ENCODE data around the gene GRIN1.

GRIN1 gene

DNA sequence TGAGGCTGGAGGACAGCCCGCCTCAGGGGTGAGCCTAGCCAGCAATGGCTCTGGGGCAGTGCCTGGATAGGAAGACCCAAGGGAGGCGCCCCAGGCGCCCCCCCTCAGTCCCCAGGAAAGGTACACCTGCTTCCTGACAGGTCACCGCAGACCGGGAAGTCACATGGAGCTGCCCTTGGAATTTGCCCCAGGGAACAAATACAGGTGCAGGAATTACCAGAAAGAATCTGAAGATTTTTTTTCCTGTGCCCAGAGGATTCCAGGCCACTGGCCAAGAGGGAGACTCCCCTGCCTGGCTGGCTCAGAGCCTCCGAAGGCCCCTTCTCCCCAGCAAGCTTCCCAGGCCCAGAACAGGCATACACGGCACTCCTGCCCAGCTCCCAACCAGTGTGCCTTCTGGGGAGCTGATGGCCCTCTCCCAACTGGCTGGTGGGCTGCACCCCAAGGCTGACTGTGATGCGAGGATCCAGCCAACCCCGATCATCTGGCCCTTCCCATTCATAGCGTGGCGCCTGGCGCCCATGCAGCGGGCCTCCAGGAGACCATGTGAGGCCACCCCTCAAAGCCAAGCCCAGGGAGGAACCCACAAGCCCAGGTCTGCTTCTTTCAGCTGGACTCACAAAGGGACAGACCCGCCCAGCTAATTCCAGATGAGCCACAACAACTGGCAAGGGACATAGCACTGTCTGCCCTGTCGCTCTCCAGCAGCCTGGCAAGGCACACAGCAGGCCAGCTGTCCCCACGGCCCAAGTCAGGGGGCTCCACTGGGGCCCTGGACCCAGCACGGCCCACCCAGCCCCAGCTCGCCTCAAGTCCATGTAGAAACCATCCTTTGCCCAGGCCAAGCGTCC lies 59.3 kb downstream of the GRIN1 start:
- no peak for DNase-seq

DNA sequence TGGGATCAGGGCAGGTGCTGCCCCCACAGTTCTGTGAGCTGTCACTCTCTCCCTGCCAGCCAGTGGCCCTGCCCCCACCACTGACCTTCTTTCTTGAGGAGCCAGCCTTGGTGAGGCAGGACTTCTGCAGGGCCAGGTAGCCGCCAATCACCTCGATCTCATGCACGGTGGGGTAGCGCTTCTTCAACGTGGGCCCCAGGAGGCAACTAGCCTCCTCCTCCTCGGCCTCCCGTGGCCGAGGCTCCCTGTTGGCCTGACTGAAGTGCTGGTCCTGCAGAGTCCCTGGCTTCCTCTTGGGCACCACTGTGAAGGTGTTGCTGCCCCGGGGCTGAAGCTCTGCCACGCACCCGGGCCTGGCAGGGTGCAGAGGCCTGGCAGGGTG lies 59.9 kb downstream of the GRIN1 start:
- DNase-seq = no peak

DNA sequence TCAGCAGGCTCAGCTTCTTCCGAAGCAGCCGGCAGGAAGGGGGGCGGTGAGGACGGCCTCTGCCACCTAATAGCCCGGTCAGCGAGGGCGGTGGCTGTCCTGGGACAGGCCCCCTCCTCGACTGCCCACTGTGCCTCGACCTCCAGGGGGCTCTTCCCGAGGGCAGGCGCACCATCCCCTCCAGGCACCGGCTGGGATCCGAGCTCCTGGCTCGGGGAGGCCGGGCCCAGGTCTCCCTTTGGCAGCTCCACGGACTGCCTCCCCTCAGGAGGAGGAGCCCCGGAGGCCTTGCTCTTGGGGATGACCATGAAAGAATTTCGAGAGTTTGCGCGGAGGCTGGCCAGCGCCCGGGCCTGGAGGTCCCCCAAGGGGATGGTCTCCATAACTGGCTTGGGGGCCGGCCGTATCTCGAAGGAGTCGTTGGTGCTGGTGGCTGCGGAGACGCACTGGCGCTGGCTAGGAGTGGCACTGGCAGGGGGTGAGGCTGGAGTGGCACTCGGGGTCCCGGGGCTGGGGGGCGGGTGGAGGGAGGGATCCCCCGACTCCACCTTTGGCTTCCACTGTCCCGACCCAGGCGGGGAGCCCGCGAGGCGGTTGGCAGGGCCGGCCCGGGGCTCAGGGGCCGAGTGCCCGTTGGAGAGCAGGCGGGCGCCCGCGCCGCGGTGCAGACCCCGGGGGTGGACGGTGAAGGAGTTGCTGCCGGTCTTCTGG lies 60.6 kb downstream of the GRIN1 start:
- no peak for DNase-seq

DNA sequence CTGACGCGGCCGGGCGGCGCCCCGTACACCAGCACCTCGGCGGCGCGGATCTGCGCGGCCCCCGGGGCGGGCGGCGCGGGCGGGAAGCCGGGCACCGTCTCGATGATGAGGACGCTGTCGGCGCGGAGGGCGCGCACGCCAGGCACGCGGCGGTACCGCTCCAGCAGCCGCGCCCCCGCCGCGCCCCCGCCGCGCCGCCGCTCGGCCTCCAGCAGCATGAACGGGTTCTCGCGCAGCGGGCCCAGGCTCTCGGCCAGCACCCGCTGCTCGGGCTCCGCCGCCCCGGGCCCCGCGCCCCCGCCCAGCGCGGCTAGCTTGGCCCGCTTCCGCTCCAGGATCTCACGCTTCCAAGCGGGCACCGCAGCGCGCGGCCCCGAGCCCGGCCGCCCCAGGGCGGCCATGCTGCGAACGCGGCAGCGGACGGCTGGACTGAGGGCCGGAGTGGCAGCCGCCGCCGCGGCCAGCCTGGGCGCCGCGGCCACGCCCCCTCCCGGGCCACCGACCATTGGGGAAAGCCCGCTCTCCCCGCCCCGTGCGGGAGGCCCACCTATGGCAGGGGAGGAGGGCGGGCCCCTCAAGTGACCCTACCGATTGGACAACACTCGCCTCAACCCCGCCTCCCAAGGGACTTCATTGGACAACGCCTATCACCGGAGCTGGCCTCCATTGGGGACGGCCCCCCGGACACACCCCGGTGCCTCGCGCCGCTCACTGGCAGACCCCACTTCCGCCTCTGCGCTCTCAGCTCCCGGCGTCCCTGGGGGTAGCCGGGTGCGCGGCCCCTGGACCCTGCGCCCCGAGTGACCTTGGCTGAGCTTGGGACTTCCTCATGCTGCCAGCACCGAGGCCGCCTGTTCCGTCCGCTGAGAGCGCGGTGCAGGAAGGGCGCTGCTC lies 61.6 kb downstream of the GRIN1 start, which contains the start of gene TPRN:
TSS of gene TPRN (minus strand) at position 431 of the 894 bp plus-strand sequence. CDS start at position 401, 30 bp downstream.
- peak; percentile 98 for DNase-seq

DNA sequence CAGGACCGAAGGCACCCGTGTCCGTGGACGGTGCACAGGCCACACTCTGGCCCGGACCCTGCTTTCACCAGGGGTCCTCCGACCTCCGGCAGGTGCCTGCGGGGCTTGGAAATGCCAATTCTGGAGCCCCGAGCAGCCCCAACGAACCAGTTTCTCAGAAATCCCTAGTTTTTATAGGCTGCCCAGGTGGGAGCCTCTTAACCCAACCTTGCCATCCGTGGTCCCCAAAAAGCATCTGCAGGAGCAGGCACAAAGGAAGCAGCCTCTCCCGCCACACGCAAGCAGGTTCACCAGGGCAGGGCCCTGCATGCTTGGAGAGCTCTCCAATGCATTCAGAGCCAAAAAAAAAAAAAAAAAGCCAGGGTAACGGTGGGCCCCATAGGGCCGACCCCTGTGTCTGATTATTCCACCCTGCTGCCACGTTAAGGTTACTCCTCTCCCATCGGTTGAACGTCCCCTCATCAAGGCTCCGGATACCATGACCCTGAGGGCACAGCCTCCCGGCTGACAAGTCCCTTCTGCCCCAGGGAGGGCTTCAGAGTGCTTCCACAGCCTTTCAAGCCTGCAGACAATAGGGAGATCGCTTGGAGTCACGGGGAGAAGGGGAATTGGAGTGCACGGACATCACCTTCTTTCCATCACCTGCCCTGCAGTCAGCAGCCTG lies 62.4 kb downstream of the GRIN1 start:
- DNase-seq = no peak

DNA sequence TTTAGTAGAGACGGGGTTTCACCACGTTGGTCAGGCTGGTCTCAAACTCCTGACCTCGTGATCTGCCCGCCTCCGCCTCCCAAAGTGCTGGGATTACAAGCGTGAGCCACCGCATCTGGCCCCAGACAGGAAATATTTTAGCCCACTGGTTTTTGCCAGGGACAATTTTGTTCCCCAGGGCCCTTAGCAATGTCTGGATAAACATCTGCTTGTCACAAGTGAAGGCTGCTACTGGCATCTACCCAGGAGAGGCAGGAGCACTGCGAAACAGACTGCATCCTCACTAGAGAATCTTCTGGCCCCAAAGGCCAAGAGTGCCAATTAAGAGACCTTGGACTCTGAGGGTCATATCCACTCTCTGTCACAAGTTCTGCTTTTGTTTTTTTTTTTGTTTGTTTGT lies 64.0 kb downstream of the GRIN1 start:
- no peak for DNase-seq

DNA sequence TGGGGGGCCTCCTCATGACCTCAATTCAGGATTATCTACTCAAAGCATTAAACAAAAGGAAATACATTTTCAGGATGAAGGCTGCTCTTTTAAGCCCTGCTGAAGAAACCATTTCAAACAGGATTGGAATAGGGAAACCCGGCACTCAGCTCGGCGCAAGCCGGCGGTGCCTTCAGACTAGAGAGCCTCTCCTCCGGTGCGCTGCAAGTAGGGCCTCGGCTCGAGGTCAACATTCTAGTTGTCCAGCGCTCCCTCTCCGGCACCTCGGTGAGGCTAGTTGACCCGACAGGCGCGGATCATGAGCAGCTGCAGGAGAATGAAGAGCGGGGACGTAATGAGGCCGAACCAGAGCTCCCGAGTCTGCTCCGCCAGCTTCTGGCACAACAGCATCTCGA lies 65.8 kb downstream of the GRIN1 start:
- DNase-seq = no peak

DNA sequence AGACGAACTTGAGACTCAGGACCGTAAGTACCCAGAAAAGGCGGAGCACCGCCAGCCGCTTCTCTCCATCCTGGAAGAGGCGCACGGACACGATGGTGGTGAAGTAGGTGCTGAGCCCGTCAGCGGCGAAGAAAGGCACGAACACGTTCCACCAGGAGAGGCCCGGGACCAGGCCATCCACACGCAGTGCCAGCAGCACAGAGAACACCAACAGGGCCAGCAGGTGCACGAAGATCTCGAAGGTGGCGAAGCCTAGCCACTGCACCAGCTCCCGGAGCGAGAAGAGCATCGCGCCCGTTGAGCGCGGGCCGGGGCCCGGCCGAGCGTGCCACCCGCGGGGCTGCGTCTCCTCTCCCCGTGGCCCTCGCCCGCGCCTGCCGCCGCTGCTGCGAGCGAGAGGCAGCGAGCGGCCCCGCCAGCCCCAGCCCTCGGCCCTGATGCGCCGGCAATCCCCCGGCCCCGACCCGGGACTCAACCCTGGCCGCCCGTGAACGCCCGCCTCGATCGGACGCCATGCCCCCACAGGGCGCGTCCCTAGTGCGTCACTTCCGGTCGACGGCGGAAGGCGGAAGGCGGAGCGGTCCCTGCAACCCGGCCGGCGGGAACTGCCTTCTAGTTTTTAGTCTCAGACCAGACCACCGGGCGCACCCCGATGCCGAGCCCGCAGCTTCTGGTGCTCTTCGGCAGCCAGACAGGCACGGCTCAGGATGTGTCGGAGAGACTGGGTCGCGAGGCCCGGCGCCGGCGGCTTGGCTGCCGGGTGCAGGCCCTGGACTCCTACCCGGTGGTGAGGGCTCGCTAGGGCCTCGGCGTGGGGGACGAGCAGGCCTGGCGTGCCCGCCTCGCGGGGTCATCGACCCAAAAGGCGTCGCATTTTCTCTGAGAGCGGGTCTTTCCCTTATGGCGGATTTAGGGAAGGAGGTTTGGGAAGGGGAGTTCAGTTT lies 66.4 kb downstream of the GRIN1 start, which contains the start of the genes NDOR1 and TMEM203:
TSS of gene NDOR1 (plus strand) at position 575 of the 944 bp plus-strand sequence. CDS start at position 653, 78 bp downstream.
TSS of gene TMEM203 (minus strand) at position 523 of the 944 bp plus-strand sequence. CDS start at position 289, 234 bp downstream.
- DNase-seq = peak; percentile 88

DNA sequence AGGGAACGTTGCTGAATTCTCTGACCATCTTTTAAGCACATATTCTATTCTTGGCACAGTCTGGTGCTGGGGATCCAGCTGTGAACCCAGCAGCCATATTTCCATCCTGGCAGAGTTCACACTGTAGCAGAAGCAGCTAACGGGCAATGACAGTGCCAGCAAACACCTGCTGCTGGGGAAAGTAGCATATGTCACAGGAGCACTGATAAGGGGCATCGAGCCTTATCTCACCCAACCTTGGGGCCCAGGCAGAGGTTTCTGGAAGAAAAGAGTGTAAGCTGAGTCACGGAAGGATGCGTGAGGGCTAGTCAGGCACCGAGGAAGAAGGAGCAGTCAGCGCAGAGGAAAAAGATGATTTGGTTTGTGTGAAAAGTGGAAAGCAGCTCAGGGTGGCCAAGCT lies 67.6 kb downstream of the GRIN1 start:
- DNase-seq = no peak

DNA sequence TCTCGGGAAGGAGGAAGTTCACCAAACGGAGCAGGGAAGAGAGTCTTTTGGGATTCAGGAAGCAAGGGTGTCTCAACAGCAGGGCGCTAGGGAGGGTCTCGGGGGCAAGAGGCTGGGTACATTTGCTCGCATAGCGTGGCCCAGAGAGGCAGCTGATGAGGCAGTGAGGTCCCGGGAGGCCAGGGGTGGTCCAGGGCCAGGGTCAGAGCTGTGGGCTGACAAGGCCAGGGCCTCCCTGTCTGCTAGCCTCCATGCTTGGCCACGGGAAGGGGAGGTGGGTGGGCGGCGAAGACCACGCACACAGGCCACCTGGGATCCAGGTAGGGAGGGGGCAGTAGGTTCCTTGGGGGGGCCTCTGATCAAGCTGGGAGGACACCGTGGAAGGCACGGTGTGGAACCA lies 72.6 kb downstream of the GRIN1 start:
- DNase-seq = no peak

DNA sequence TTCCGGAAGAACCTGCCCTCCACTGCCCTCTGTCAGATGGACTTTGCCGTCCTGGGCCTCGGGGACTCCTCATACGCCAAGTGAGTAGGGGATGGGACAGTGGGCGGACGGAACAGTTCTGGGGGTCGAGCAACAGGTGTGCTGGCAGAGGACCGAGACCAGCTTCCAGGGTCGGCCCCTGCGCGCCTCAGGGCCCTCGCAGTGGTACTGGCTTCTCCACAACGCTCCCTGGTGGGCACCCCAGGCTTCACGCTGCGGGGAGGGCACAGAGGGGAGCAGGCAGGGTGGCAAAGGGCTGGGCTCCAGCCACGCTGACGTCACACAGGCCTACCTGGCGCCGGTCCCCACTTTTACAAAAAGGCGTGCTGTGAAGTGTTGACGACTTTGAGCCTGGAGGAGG lies 73.6 kb downstream of the GRIN1 start:
- no peak for DNase-seq

DNA sequence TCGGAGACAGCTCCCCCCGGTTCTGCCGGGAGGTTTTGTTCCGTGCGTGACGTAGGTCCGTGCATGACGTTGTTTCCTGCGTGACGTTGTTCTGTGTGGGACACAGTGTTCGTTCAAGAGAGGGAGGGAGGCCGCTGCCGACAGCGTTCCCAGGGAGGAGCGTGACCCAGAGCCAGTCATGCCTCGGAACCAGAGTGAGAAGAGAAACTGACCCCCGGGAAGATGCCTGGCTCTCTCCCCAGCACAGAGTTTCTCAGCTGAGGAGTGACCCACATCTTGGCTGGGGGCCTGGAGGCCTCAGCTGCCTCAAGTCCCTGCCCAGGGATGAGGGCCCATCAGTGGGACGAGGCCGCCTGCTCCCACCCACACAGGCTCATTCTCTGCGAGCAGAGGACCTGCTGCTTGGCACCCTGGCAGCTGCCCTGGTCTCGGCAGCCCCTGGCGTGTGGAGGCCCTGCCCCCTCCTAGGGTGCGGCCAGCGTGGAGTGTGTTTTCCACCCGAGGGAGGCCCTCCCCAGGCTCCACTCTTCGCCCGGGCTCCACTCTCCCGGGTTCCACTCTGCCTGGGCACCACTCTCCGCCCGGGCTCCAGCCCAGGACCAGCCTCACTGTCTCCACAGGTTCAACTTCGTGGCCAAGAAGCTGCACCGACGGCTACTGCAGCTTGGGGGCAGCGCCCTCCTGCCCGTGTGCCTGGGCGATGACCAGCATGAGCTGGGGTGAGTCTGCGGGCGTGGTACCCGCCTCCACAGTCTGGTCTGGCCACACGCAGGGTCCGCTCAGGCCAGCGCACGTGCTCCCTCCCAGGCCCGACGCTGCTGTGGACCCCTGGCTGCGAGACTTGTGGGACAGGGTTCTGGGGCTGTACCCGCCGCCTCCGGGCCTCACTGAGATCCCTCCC lies 74.5 kb downstream of the GRIN1 start:
- no peak for DNase-seq

DNA sequence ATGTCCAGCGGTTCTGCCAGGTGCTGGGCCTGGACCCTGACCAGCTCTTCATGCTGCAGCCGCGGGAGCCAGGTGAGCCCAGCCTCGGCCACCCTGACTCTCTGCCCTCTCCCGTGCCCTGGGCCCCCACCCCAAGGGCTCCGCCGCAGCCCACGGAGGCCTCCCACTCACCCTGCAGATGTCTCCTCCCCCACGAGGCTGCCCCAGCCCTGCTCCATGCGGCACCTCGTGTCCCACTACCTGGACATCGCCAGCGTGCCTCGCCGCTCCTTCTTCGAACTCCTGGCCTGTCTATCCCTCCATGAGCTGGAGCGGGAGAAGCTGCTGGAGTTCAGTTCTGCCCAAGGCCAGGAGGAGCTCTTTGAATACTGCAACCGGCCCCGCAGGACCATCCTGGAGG lies 75.7 kb downstream of the GRIN1 start:
- DNase-seq = no peak

DNA sequence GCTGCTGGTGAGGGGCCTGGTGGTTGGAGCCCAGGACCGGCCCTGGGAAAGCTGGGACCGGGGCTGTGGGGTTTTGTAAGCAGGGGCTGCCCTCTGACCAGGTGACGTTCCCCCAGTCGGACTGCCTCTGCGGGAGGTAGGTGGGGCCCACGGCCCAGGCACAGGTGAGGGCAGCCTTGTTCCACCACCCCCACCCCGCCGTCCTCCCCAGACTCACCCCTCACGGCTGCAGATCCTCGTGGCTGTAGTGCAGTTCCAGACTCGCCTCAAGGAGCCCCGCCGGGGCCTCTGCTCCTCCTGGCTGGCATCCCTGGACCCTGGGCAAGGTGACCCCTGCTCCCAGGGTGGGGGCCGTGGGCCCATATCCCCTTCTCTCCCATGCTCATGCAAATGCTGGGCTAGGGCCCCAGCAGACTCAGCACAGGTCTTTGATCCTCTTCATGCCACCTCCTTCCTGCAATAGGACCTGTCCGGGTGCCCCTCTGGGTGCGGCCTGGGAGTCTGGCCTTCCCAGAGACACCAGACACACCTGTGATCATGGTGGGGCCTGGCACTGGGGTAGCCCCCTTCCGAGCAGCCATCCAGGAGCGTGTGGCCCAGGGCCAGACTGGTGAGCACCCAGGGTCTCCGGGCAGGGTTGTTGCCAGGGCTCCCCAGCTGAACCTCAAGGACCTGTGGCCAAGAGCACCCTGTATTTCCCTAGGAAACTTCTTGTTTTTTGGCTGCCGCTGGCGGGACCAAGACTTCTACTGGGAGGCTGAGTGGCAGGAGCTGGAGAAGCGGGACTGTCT lies 76.4 kb downstream of the GRIN1 start:
- no peak for DNase-seq

DNA sequence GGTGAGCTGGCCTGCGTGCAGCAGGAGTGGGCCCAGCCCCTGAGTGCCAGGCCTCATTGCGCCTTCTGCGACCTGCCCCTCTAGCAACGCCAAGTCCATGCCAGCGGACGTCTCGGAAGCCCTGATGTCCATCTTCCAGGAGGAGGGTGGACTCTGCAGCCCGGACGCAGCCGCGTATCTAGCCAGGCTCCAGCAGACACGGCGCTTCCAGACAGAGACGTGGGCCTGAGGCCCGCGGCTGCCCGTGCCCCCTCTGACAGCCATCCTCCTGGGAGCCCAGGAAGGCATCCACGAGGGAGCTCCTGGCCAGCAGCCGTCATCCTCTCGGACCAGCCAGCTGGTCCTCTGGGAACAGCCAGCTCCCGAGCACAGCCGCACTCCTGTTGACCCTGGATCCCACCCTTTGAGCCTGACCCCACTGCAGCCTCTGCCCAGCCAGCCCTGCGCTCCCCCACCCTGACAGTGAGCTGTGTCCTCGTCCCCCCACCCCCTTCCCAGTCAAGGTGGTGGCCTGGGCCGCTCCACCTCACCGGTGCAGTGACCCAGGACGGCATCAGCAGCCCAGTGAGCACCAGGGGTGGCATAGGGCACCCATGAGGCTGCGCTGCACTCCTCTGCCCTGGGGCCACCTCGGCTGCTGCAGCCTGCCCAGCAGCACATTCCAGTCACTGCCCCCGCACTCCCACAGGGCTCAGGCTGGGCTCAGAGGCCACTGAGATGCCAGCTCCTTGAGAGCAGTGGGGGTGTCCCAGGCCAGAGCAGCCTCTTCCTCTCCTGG lies 77.4 kb downstream of the GRIN1 start:
- no peak for DNase-seq

DNA sequence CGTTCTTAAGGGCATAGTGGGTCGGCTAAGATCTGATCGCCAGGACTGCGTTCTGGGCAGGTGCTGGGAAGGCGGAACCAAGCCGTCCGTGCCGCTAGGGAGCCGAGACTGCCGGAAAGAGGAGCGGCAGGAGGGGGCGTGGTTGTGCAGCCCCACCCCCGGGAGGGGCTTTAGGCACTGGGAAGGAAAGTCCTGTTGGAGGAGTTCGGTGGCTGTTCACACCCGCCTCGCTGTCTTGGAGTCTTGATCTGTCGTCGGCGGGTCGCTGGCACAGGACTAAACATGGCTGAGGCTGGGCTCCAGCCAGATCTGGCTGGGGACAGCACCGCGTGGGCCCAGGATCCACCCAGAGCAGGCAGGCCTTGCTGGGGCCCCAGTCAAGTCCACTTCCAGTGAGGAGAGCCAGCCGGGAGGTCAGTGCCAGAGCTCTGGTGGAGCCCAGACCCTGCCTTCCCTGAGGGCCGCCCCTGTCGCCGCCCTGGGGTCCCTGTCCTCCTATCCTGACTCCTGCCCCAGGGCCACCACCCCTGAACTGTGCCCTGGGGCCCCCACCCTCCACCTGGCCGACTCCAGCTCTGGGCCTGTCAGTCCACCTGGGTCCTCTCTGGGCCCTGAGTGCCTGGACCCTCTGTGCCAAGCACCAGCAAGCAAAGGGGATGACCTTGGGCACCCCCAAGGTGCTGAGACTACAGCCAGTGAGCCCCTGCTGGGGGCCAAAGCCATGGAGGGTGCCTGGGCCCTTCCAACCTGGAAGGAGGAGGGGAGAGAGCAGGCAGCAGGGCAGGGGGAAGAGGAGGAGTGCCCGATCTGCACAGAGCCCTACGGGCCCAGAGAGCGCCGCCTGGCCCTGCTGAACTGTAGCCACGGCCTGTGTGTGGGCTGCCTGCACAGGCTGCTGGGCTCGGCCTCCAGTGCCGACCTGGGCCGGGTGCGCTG lies 78.6 kb downstream of the GRIN1 start:
- no peak for DNase-seq

DNA sequence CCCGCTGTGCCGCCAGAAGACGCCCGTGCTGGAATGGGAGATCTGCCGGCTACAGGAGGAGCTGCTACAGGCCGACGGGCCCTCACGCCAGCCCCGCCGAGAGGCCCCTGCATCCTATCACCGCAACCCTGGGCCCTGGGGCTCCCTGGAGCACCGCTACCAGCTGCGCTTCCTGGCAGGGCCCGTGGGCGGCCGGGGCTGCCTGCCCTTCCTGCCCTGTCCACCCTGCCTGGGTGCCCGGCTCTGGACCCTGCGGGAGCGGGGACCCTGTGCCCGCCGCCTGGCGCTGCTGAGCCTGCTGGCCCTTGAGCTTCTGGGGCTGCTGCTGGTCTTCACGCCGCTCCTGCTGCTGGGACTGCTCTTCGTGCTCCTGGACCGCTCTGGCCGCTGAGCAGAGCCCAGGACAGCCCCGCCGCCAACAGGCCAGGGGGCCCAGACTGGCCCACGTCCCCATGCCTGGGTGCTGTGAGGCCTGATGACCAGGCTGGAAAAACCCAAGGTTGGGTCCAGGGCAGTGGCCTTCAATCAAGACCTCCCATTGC lies 79.3 kb downstream of the GRIN1 start:
- no peak for DNase-seq
